Astrocyte of the hippocampus (primary cell): ENCODE measurements around the gene FAM83D.

Source experiments
- DNase-seq: peaks from one replicate; pipeline ENCODE4 v3.0.0; 2011; ENCODE audit warnings: low read depth, low spot score

Gene FAM83D

GRCh38 chr20:38997622-38998021 is 71.4 kb downstream of the FAM83D start:
- DNase-seq, result no peak

- no peak for DNase-seq
Measured at GRCh38 chr20:38999217-38999616, 73.0 kb downstream of the FAM83D start.

- DNase-seq, result no peak
Measured at GRCh38 chr20:38999965-39000910, 74.0 kb downstream of the FAM83D start.
